RPMI7951 (cell line): ENCODE measurements around the gene DENND2A. TPM values are rescaled to one million over a fixed set of nuclear protein-coding genes. Genes with fewer than 3 reads are reported as not detected.
"Not testable (repeated sequence)": the region's sequence is repeated elsewhere in the genome, so short reads cannot be mapped to it uniquely, and the experiment has no call there.

Experiments used
- DNase-seq: peaks from one replicate; pipeline ENCODE4 v3.0.0-alpha.2; 2012; ENCODE audit warnings: low read depth
- total RNA-seq: library from RNA; depleted of rRNA; stranded (reverse); fragments of >200 nt; shearing (Covaris generic); gene quantifications from 2 replicates; pipeline ENCODE4 v1.2.3, GENCODE V29; 2014; rRNA removed

The DENND2A gene
- 26.9 and 29.6 TPM in 2 replicates for total RNA-seq

GRCh38 chr7:140640727-140641523 lies at the start of gene DENND2A:
TSS of gene DENND2A (minus strand) at chr7:140640813. CDS start at chr7:140602397, 38,416 bp downstream.
- DNase-seq, result peak; percentile 84

GRCh38 chr7:140689199-140690152 lies 48.9 kb upstream of the DENND2A start:
- no peak for DNase-seq

- no peak for DNase-seq
Observed at GRCh38 chr7:140688341-140688740, 47.7 kb upstream of the DENND2A start.

- DNase-seq, result no peak
Observed at GRCh38 chr7:140686921-140687320, 46.3 kb upstream of the DENND2A start.

GRCh38 chr7:140685407-140686087 lies 44.9 kb upstream of the DENND2A start:
- DNase-seq, result no peak

- no peak for DNase-seq
Observed at GRCh38 chr7:140684066-140684950, 43.7 kb upstream of the DENND2A start.

GRCh38 chr7:140683657-140684056 lies 43.0 kb upstream of the DENND2A start:
- peak; percentile 18 for DNase-seq

GRCh38 chr7:140681766-140682165 lies 41.2 kb upstream of the DENND2A start:
- DNase-seq, result no peak

- DNase-seq, result no peak
Observed at GRCh38 chr7:140680886-140681285, 40.3 kb upstream of the DENND2A start.

GRCh38 chr7:140679186-140679585 lies 38.6 kb upstream of the DENND2A start:
- no peak for DNase-seq

- DNase-seq, result no peak
Observed at GRCh38 chr7:140678816-140679130, 38.2 kb upstream of the DENND2A start.

GRCh38 chr7:140678081-140678815 lies 37.6 kb upstream of the DENND2A start:
- no peak for DNase-seq

- no peak for DNase-seq
Observed at GRCh38 chr7:140677496-140677895, 36.9 kb upstream of the DENND2A start.

- DNase-seq, result not testable (repeated sequence)
Observed at GRCh38 chr7:140676956-140677355, 36.3 kb upstream of the DENND2A start.

GRCh38 chr7:140676306-140676705 lies 35.7 kb upstream of the DENND2A start:
- DNase-seq, result no peak

- DNase-seq, result no peak
Observed at GRCh38 chr7:140675726-140676125, 35.1 kb upstream of the DENND2A start.

GRCh38 chr7:140674899-140675701 lies 34.5 kb upstream of the DENND2A start:
- DNase-seq, result peak; percentile 71

GRCh38 chr7:140674356-140674800 lies 33.8 kb upstream of the DENND2A start:
- no peak for DNase-seq

- no peak for DNase-seq
Observed at GRCh38 chr7:140673774-140674155, 33.2 kb upstream of the DENND2A start.
